HepG2 (cell line): ENCODE data around the gene DNAAF9. TPM values are rescaled to one million over a fixed set of nuclear protein-coding genes. Genes with fewer than 3 reads are reported as not detected.

ENCODE experiments used
- FLYWCH1 ChIP-seq: sonication (generic); formaldehyde crosslinking; IDR thresholded peaks from 2 replicates; pipeline ENCODE4 v1.8.1; 2023; ENCODE audit warnings: mild to moderate bottlenecking, missing genetic modification reagents
- KMT2A ChIP-seq: sonication (generic); formaldehyde crosslinking; IDR thresholded peaks from 2 replicates; pipeline ENCODE4 v1.4.0; 2020; ENCODE audit warnings: missing genetic modification reagents
- RELA ChIP-seq: sonication (generic); formaldehyde crosslinking; IDR thresholded peaks from 2 replicates; pipeline ENCODE4 v1.4.0; 2020; ENCODE audit warnings: missing genetic modification reagents
- SALL2 ChIP-seq: sonication (generic); formaldehyde crosslinking; IDR thresholded peaks from 2 replicates; pipeline ENCODE4 v1.8.1; 2023; ENCODE audit warnings: mild to moderate bottlenecking, missing genetic modification reagents, inconsistent platforms
- SOX13 ChIP-seq, 3 experiments: fragments of 450-650 bp in 1 of 3; sonication (generic) in 1 of 3; formaldehyde crosslinking in 1 of 3; IDR thresholded peaks in 2 of 3; conservative IDR thresholded peaks in 1 of 3; 2 replicates each; pipeline versions ENCODE4 v1.5.0 to v1.6.1; 2016 to 2020; ENCODE audit warnings: antibody characterized with exemption in 1 of 3, mild to moderate bottlenecking in 1 of 3, missing compliant biosample characterization in 1 of 3, missing genetic modification reagents in 1 of 3, moderate library complexity in 1 of 3
- STAT5B ChIP-seq: sonication (generic); formaldehyde crosslinking; IDR thresholded peaks from 2 replicates; pipeline ENCODE4 v1.4.0; 2020; ENCODE audit warnings: missing genetic modification reagents
- ZBTB42 ChIP-seq: sonication (generic); formaldehyde crosslinking; IDR thresholded peaks from 2 replicates; pipeline ENCODE4 v1.5.0; 2020; ENCODE audit warnings: mild to moderate bottlenecking, missing genetic modification reagents
- ZNF460 ChIP-seq: sonication (generic); formaldehyde crosslinking; IDR thresholded peaks from 2 replicates; pipeline ENCODE4 v1.5.1; 2020; ENCODE audit warnings: missing genetic modification reagents, mild to moderate bottlenecking, borderline replicate concordance
- ZNF619 ChIP-seq: sonication (generic); formaldehyde crosslinking; IDR thresholded peaks from 2 replicates; pipeline ENCODE4 v1.4.0; 2020; ENCODE audit warnings: mild to moderate bottlenecking, missing genetic modification reagents
- polyA plus RNA-seq, 8 experiments: library from polyadenylated mRNA; depleted of rRNA in 3 of 8; stranded (reverse) in 7 of 8; unstranded in 1 of 8; fragments of >200 nt; fragmentation: Illumina TruSeq in 4 of 8; extraction: Trizol in 4 of 8; gene quantifications; 2 replicates each; pipeline versions ENCODE4 v1.2.1 to v1.2.3, GENCODE V29; 2011 to 2016; ENCODE audit warnings: low read depth in 4 of 8, missing spikeins in 1 of 8, mixed read lengths in 1 of 8; ENCODE audit not compliant: insufficient read depth in 1 of 8
- total RNA-seq, 5 experiments: library from RNA; depleted of rRNA; stranded (reverse); fragments of >200 nt; fragmentation: Illumina TruSeq; extraction: Trizol; gene quantifications; 2 replicates each; pipeline ENCODE4 v1.2.3, GENCODE V29; 2016; ENCODE audit warnings: low read depth in 1 of 5
- TF ChIP-seq, protein P1 (sequence below): sonication (generic); formaldehyde crosslinking; IDR thresholded peaks from 2 replicates; pipeline ENCODE4 v1.4.0; 2020; ENCODE audit warnings: missing genetic modification reagents
- TF ChIP-seq, protein P2 (sequence below): sonication (generic); formaldehyde crosslinking; IDR thresholded peaks from 2 replicates; pipeline ENCODE4 v1.9.0; 2021; ENCODE audit warnings: mild to moderate bottlenecking, missing genetic modification reagents
- TF ChIP-seq, protein P3 (sequence below): sonication (generic); formaldehyde crosslinking; IDR thresholded peaks from 2 replicates; pipeline ENCODE4 v1.9.0; 2021; ENCODE audit warnings: missing genetic modification reagents, borderline replicate concordance
- TF ChIP-seq, protein P4 (sequence below): sonication (generic); formaldehyde crosslinking; IDR thresholded peaks from 2 replicates; pipeline ENCODE4 v1.4.0; 2020; ENCODE audit warnings: missing genetic modification reagents
- TF ChIP-seq, protein P5 (sequence below): sonication (generic); formaldehyde crosslinking; conservative IDR thresholded peaks from 2 replicates; pipeline ENCODE4 v1.4.0; 2020; ENCODE audit warnings: mild to moderate bottlenecking, missing genetic modification reagents, moderate library complexity

The DNAAF9 gene
- total and polyA plus RNA-seq, 2 of the 13 experiments (the other 11 are each of a cell fraction or from before 2014, with no cell fraction given) = 10.5 to 14.9 TPM

DNA sequence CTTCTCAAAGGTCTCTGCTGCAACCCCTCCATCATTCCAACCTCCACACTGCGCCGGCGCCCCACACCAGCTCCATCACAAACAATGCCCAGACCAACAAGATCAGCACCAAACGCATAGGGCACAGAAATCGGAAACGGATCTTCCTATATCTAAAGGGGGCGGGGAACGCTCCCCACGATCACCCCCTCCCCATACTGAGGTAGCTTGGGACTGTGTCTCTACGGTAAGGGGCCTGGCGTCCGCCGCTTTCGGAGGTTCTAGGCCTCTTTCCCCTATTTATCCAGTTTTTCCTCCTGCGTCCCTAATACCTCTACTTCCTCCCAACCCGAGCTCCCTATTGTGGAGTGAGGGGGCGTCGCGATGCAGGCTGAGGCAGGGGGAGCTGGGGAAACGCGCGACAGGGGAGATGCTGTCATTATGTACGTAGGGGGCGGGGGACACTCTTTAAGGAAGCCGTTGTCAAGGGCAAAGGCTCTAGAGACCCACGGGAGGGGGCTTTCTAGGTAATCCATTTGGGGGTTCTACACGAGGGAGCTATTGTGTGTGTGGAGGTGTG lies 909 bp downstream of the DNAAF9 start (continued):
- TF ChIP-seq, protein P1, sequence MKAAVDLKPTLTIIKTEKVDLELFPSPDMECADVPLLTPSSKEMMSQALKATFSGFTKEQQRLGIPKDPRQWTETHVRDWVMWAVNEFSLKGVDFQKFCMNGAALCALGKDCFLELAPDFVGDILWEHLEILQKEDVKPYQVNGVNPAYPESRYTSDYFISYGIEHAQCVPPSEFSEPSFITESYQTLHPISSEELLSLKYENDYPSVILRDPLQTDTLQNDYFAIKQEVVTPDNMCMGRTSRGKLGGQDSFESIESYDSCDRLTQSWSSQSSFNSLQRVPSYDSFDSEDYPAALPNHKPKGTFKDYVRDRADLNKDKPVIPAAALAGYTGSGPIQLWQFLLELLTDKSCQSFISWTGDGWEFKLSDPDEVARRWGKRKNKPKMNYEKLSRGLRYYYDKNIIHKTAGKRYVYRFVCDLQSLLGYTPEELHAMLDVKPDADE = no peak
- TF ChIP-seq, protein P2, sequence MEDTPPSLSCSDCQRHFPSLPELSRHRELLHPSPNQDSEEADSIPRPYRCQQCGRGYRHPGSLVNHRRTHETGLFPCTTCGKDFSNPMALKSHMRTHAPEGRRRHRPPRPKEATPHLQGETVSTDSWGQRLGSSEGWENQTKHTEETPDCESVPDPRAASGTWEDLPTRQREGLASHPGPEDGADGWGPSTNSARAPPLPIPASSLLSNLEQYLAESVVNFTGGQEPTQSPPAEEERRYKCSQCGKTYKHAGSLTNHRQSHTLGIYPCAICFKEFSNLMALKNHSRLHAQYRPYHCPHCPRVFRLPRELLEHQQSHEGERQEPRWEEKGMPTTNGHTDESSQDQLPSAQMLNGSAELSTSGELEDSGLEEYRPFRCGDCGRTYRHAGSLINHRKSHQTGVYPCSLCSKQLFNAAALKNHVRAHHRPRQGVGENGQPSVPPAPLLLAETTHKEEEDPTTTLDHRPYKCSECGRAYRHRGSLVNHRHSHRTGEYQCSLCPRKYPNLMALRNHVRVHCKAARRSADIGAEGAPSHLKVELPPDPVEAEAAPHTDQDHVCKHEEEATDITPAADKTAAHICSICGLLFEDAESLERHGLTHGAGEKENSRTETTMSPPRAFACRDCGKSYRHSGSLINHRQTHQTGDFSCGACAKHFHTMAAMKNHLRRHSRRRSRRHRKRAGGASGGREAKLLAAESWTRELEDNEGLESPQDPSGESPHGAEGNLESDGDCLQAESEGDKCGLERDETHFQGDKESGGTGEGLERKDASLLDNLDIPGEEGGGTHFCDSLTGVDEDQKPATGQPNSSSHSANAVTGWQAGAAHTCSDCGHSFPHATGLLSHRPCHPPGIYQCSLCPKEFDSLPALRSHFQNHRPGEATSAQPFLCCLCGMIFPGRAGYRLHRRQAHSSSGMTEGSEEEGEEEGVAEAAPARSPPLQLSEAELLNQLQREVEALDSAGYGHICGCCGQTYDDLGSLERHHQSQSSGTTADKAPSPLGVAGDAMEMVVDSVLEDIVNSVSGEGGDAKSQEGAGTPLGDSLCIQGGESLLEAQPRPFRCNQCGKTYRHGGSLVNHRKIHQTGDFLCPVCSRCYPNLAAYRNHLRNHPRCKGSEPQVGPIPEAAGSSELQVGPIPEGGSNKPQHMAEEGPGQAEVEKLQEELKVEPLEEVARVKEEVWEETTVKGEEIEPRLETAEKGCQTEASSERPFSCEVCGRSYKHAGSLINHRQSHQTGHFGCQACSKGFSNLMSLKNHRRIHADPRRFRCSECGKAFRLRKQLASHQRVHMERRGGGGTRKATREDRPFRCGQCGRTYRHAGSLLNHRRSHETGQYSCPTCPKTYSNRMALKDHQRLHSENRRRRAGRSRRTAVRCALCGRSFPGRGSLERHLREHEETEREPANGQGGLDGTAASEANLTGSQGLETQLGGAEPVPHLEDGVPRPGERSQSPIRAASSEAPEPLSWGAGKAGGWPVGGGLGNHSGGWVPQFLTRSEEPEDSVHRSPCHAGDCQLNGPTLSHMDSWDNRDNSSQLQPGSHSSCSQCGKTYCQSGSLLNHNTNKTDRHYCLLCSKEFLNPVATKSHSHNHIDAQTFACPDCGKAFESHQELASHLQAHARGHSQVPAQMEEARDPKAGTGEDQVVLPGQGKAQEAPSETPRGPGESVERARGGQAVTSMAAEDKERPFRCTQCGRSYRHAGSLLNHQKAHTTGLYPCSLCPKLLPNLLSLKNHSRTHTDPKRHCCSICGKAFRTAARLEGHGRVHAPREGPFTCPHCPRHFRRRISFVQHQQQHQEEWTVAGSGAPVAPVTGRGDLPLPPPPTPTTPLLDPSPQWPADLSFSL (CRISPR knock-in tag) = no peak
- TF ChIP-seq, protein P3, sequence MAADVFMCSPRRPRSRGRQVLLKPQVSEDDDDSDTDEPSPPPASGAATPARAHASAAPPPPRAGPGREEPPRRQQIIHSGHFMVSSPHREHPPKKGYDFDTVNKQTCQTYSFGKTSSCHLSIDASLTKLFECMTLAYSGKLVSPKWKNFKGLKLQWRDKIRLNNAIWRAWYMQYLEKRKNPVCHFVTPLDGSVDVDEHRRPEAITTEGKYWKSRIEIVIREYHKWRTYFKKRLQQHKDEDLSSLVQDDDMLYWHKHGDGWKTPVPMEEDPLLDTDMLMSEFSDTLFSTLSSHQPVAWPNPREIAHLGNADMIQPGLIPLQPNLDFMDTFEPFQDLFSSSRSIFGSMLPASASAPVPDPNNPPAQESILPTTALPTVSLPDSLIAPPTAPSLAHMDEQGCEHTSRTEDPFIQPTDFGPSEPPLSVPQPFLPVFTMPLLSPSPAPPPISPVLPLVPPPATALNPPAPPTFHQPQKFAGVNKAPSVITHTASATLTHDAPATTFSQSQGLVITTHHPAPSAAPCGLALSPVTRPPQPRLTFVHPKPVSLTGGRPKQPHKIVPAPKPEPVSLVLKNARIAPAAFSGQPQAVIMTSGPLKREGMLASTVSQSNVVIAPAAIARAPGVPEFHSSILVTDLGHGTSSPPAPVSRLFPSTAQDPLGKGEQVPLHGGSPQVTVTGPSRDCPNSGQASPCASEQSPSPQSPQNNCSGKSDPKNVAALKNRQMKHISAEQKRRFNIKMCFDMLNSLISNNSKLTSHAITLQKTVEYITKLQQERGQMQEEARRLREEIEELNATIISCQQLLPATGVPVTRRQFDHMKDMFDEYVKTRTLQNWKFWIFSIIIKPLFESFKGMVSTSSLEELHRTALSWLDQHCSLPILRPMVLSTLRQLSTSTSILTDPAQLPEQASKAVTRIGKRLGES (CRISPR knock-in tag) = no peak
- TF ChIP-seq FLYWCH1 (no peak), KMT2A (CRISPR knock-in tag) (no peak; the same call in 1 of the 2 replicates), ZNF460 (CRISPR knock-in tag) (no peak), SALL2 (no peak), ZBTB42 (CRISPR knock-in tag) (no peak), ZNF619 (CRISPR knock-in tag) (no peak), SOX13 (IDR thresholded peaks at IDR 0.05) (no peak), SOX13 (CRISPR knock-in tag; conservative IDR thresholded peaks at IDR 0.05 in 1 of 2, IDR thresholded peaks at IDR 0.05 in 1 of 2) (no peak), STAT5B (CRISPR knock-in tag) (no peak), RELA (CRISPR knock-in tag) (no peak)
- TF ChIP-seq, protein P4, sequence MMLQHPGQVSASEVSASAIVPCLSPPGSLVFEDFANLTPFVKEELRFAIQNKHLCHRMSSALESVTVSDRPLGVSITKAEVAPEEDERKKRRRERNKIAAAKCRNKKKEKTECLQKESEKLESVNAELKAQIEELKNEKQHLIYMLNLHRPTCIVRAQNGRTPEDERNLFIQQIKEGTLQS (CRISPR knock-in tag) = no peak
- TF ChIP-seq, protein P5, sequence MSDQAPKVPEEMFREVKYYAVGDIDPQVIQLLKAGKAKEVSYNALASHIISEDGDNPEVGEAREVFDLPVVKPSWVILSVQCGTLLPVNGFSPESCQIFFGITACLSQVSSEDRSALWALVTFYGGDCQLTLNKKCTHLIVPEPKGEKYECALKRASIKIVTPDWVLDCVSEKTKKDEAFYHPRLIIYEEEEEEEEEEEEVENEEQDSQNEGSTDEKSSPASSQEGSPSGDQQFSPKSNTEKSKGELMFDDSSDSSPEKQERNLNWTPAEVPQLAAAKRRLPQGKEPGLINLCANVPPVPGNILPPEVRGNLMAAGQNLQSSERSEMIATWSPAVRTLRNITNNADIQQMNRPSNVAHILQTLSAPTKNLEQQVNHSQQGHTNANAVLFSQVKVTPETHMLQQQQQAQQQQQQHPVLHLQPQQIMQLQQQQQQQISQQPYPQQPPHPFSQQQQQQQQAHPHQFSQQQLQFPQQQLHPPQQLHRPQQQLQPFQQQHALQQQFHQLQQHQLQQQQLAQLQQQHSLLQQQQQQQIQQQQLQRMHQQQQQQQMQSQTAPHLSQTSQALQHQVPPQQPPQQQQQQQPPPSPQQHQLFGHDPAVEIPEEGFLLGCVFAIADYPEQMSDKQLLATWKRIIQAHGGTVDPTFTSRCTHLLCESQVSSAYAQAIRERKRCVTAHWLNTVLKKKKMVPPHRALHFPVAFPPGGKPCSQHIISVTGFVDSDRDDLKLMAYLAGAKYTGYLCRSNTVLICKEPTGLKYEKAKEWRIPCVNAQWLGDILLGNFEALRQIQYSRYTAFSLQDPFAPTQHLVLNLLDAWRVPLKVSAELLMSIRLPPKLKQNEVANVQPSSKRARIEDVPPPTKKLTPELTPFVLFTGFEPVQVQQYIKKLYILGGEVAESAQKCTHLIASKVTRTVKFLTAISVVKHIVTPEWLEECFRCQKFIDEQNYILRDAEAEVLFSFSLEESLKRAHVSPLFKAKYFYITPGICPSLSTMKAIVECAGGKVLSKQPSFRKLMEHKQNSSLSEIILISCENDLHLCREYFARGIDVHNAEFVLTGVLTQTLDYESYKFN = no peak
